ENCODE measurements around the gene TYW3. TPM values are rescaled to one million over a fixed set of nuclear protein-coding genes. Genes with fewer than 3 reads are reported as not detected.

Gene TYW3
- polyA plus RNA-seq, 3 donors: 5.0 to 6.0 (median 5.2) TPM

DNA sequence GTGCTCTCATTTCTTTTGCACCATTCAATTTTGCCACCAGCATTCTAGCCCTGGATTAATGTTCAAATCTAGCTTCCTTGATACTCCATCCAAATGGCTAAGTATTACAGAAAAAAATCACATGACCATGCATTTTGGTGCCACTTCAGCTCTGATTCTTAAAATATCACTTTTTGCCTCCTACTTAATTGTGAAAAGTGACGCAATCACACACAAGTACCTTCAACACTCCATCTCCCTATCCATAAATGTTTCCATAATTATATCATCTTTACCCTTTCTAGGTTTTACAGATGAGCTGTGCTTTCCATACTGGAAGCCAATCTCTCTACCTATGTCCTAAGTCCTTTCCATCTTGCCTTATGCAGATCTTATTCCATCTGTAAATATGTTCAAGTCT lies 16.1 kb upstream of the TYW3 start:
- intact Hi-C loops (cut with micrococcal nuclease): no loop called here
- Mint-ChIP-seq H3K27me3 (ENCODE audit: low read depth in 3 of 3) (no peaks in the 10 kb centered on the region), H3K4me3 (no peak overlapping the region), H3K27ac (no peak overlapping the region), H3K4me1 (no peaks in the 10 kb centered on the region), H3K9me3 (no peaks in the 10 kb centered on the region), H3K36me3 (peaks cover 11 to 15% of the 10 kb centered on the region in 2 donors)
- Histone ChIP-seq H3K9me3 (replicated peaks in 1 of 2; ENCODE audit: control insufficient read depth in 1 of 2, insufficient read depth in 1 of 2, low read length in 2 of 2) (no peaks in the 10 kb centered on the region), H3K4me1 (ENCODE audit: control insufficient read depth in 1 of 2, insufficient read depth in 2 of 2, low read length in 2 of 2) (no peaks in the 10 kb centered on the region), H3K27ac (ENCODE audit: low read depth in 1 of 2, low read length in 2 of 2) (no peak overlapping the region), H3K79me2 (ENCODE audit: insufficient read depth, low read length) (no peaks in the 10 kb centered on the region), H3K4me3 (replicated peaks in 1 of 3; ENCODE audit: low read depth in 2 of 3, low read length in 3 of 3) (no peak overlapping the region), H3K36me3 (replicated peaks in 1 of 2; ENCODE audit: control insufficient read depth in 1 of 2, insufficient read depth in 2 of 2, low read length in 2 of 2) (no peaks in the 10 kb centered on the region), H3K9ac (ENCODE audit: insufficient read depth, low read length, poor library complexity, severe bottlenecking) (no peak overlapping the region), H3K27me3 (ENCODE audit: control insufficient read depth in 2 of 2, insufficient read depth in 2 of 2, low read length in 2 of 2) (no peaks in the 10 kb centered on the region), H3K4me2 (replicated peaks; ENCODE audit: extremely low read depth, low read length, poor library complexity, severe bottlenecking) (no peak overlapping the region), H4K20me1 (ENCODE audit: insufficient read depth, low read length) (no peaks in the 10 kb centered on the region), H2AFZ (ENCODE audit: insufficient read depth, low read depth, low read length, poor library complexity, severe bottlenecking) (no peak overlapping the region)
- WGBS (ENCODE audit: insufficient coverage): 100% methylated on average over 1 of the region's 1 CpG
- TF ChIP-seq, protein P1, sequence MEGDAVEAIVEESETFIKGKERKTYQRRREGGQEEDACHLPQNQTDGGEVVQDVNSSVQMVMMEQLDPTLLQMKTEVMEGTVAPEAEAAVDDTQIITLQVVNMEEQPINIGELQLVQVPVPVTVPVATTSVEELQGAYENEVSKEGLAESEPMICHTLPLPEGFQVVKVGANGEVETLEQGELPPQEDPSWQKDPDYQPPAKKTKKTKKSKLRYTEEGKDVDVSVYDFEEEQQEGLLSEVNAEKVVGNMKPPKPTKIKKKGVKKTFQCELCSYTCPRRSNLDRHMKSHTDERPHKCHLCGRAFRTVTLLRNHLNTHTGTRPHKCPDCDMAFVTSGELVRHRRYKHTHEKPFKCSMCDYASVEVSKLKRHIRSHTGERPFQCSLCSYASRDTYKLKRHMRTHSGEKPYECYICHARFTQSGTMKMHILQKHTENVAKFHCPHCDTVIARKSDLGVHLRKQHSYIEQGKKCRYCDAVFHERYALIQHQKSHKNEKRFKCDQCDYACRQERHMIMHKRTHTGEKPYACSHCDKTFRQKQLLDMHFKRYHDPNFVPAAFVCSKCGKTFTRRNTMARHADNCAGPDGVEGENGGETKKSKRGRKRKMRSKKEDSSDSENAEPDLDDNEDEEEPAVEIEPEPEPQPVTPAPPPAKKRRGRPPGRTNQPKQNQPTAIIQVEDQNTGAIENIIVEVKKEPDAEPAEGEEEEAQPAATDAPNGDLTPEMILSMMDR (IDR thresholded peaks at IDR 0.05): no peak
- no peak for DNase-seq

DNA sequence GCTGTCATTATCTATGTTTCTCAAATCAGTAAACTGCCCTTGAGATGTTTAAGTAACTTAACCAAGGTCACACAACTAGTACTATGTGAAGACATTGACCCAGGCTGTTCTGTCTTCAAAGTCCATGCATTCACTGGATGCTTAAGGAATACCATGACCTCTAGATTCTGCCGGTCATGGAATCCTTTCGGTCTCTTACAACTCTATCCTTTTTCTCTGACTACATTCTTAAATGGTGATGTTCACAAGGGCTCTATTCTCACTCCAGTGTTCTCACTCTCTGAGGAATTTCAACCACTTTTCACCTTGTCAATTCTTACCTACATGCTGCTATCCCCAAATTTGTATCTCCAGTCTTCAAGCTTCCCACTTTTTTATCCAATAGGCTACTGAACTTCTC lies 15.3 kb upstream of the TYW3 start:
- TF ChIP-seq, protein P1 (IDR thresholded peaks at IDR 0.05): no peak
- no peak overlapping the region for H2AFZ ChIP-seq (ENCODE audit: insufficient read depth, low read depth, low read length, poor library complexity, severe bottlenecking)
- no peak overlapping the region for H3K27ac ChIP-seq (ENCODE audit: low read depth in 1 of 2, low read length in 2 of 2)
- H3K36me3 ChIP-seq (replicated peaks in 1 of 2; ENCODE audit: control insufficient read depth in 1 of 2, insufficient read depth in 2 of 2, low read length in 2 of 2): no peaks in the 10 kb centered on the region
- no peak overlapping the region for H3K4me3 Mint-ChIP-seq
- no peaks in the 10 kb centered on the region for H3K4me1 ChIP-seq (ENCODE audit: control insufficient read depth in 1 of 2, insufficient read depth in 2 of 2, low read length in 2 of 2)
- no peaks in the 10 kb centered on the region for H3K4me1 Mint-ChIP-seq
- no peak for DNase-seq
- H3K27ac Mint-ChIP-seq: no peak overlapping the region
- H3K9ac ChIP-seq (ENCODE audit: insufficient read depth, low read length, poor library complexity, severe bottlenecking): no peak overlapping the region
- H3K79me2 ChIP-seq (ENCODE audit: insufficient read depth, low read length): no peaks in the 10 kb centered on the region
- no peak overlapping the region for H3K4me3 ChIP-seq (replicated peaks in 1 of 3; ENCODE audit: low read depth in 2 of 3, low read length in 3 of 3)
- no peak overlapping the region for H3K4me2 ChIP-seq (replicated peaks; ENCODE audit: extremely low read depth, low read length, poor library complexity, severe bottlenecking)
- H4K20me1 ChIP-seq (ENCODE audit: insufficient read depth, low read length): no peaks in the 10 kb centered on the region
- H3K9me3 ChIP-seq (replicated peaks in 1 of 2; ENCODE audit: control insufficient read depth in 1 of 2, insufficient read depth in 1 of 2, low read length in 2 of 2): no peaks in the 10 kb centered on the region
- WGBS (ENCODE audit: insufficient coverage): 95% methylated on average over 2 of the region's 2 CpGs
- H3K27me3 ChIP-seq (ENCODE audit: control insufficient read depth in 2 of 2, insufficient read depth in 2 of 2, low read length in 2 of 2): no peaks in the 10 kb centered on the region
- intact Hi-C loops (cut with micrococcal nuclease): no loop called here
- peaks cover 16 to 21% of the 10 kb centered on the region in 2 donors for H3K36me3 Mint-ChIP-seq
- no peaks in the 10 kb centered on the region for H3K9me3 Mint-ChIP-seq
- H3K27me3 Mint-ChIP-seq (ENCODE audit: low read depth in 3 of 3): no peaks in the 10 kb centered on the region
